NCI-H345 treated with DMSO at 0.1 percent for 48 hours (cell line): ENCODE measurements around the gene C5orf58.

ENCODE experiments used
- DNase-seq: peaks from one replicate; lab custom pipeline; 2025; ENCODE audit not compliant: unreplicated experiment; lab: John Stamatoyannopoulos, UW

The C5orf58 gene, protein sequence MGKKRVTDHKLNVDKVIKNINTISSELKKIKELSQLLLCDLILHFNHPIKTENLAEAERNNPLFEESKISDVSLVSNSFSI

DNA sequence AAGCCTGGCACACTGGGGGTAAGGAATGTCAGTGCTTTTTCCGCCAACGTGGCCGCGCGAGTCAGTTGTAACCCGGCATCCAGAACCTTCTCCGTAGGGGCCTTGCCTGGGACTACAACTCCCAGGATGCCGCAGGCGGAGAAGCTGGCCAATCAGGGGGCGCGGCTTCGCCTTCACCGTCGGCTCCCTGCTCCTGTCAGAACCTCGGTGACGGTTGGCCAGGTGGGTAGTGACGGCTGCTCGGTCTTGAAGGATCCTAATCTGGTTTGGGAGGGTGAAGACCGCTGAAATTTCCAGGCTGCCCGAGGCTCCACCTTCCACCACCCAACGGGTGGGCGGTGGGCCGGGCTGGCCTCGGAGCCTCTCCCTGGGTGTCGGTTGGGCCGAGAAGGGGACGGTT lies at the start of gene C5orf58:
Gene C5orf58, plus strand, starts transcription at position 200 of the 400 bp plus-strand sequence. CDS start 1,992 bp downstream, outside the sequence.
- no peak for DNase-seq

DNA sequence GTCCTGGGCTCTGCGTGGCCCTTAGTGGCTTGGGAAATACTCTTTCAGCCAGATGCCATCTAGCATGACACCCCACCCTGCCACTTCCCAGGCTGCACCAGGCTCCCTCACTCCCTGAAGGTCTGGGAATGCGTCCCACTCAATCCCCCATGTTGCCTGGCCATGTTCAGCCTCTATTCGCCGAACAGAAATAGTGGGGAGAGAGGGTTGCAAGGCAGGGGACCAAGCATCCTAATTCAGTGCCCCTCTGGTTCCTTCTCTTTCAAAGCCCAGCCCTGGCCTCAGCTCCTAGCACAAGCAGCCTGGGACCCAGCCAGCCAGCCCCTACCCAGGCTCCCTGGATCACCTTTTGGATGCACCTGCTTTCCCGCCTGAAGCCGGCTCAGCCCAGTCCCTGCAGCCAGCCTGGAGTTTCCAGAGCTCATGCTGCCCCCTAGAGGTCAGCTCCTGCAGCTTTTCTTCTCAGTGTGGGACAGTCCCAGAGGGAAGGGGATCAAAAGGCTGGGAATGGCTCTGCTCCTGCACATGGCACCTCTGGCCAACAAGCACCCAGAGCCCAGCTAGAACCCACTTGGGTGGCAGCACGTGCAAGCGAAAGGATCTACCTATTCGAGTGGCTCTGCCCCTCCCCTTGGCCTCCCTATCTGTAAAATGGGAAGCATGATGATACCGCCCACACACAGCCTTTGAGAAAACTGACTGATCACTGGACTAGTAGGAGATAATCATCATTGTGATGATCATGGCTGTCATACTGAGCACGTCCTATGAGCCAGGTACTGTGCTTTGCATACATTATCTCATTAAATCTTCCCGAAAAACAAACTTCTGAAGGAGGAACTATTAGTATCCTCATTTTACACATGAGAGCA lies 48.7 kb upstream of the C5orf58 start:
- peak; percentile 38 for DNase-seq

DNA sequence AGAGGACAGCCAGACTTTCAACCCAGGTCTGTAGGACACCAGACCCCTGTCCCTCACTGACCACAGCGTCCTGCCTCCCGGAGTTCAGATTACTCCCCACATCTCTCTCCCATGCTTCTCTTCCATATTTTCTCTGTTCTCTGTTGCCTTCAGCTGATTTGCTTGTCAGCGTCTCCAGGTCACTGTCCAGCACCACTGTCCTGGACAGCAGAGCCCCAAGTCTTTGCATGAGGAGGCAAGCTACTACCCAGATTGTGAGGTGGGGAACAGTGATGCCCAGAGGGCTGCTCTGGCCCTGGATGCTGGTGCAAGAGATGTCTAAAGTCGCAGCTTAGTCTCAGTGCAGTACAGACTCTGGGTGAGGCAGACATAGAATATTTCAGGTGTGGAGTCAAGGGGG lies 48.0 kb upstream of the C5orf58 start:
- DNase-seq, result no peak

DNA sequence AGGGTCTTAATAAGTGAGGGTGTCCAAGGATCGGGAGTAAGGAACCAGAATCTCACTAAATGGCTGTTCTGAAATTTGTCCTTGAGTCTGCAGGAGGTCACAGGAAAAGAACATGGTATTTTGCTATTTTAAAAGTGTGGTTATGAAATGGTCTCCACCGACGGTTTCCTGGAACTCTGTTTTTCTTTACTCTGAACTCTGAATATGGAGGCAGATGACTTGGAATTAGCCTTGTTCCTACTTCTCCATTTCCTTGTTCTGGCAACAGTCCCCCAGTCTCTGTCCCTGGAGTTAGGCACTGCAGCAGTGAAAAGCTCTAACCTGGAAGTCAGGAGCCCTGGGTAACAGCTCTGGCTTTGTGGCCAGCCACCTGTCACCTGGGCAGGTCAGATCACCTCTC lies 46.6 kb upstream of the C5orf58 start:
- DNase-seq, result no peak

DNA sequence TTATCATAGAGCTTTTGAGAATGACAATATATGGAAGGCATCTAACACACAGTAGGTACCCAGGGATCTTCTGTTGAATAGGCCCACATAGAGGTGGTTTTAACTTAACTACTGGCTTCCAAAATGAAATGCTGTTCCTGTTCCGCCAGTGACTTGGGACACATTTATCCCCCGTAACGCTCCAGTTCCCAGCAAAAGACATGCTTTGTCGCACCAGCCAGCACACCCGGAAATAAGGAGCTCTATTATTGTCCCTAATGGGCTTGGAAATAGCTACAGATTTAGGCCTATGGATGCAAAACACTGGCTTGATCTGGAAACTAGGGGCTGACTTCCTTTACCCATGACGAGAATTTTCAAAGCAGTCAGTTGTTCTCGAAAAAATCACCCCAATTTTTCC lies 45.9 kb upstream of the C5orf58 start:
- no peak for DNase-seq

DNA sequence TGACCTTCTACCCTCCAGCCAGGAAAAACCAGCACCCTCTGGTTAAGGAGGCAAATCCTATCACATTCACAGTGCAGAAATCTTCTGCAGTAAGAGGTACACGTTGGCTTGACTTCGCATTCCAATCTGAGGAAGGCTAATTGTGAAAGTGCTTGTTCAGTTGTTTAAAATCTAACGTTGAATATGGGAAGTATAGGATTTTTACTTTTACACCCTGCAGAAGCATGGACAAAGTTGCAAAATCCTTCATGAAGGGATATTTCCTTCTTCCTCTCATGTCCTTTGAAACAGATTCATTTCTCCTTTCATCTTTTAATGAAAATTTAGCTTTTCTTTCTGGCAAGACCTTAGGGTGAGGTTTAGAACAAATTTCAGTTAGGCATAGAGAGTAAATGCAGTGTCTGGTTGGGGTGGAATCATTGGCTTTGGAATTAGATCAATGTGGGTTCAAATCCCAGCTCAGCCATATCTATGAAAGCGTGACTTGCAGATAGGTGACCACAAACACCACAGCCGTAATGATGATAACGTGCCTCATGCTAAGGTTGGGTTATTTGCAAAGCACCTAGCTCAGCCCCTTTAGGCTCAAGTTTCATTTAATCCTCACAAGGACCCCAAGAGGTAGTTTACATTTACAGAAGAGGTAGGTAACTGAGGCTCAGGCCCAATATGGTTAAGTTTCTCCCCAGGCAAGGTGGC lies 42.2 kb upstream of the C5orf58 start:
- DNase-seq, result no peak

DNA sequence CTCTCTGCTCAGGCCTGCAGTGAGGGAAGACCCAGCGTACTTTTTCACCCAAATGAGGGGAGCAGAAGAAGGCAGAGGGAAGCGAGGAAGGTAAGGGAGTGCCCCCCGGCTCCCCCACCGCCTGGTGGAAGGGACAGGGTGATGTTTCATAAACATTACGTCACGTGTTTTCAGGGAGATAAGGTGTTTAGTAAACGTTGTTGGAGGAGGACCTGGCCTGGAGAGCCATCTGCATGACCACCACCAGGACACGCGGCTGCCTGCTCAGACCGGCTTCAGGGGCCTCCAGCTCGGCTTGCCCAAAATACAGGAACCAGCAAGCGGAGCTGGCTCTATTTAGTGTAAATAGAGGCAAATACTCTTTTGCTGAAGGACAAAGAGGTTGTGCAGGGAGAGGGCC lies 40.0 kb upstream of the C5orf58 start:
- no peak for DNase-seq

DNA sequence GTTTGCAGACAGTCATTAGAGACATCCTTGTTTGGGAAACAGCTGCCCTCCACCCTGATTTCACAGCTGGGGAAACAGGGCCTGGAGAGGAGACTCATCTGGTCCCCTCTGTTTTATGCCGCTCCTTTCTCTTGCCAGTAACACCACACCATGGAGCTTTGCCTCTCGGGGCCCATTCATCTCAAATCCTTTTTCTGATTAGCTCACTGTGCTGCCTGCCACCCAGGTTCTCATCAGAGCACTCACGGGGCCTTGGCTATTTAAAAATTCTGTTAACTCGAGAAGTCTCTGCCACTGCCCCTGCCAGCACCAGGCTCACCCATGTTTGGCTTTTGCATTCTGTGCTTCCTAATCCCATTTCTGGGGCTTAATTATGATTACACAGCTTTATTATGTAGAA lies 36.8 kb upstream of the C5orf58 start:
- DNase-seq, result peak; percentile 73

DNA sequence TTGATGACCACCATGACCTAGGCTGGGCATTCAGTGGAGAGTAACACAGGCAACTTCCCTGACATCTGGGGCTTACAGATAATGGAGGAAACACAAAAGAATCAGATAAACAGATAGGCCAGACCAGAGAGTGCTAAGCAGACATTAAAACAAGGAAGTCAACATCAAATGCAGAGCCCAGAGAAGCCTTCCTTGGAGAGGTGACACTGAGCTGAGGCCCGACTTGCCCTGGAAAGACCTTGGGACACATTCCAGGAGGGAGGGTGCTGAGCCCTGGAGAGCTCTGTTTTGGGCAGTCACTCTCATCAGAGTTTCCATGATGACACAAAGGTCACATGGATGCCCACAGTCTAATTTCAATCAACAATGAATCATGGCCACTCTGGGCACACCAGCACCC lies 31.9 kb upstream of the C5orf58 start:
- no peak for DNase-seq

DNA sequence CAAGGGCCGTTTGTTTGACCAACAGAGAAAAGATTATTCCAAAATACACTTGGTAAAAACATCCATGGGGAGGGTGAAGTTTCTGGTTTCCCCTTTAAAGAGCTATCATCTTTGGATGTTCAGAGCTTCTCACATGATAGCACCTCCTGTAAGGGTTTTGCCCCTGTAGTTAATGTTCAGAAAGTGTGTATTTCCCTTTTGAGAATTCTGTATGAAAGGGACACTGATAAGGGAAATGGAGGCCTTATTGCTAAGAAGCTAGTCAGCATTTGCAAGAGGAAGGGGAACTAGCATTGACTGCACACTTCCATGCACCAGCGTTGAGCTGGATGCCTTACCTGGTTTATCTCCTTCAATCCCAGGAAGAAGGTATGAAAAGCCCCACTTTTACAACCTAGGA lies 31.5 kb upstream of the C5orf58 start:
- no peak for DNase-seq

DNA sequence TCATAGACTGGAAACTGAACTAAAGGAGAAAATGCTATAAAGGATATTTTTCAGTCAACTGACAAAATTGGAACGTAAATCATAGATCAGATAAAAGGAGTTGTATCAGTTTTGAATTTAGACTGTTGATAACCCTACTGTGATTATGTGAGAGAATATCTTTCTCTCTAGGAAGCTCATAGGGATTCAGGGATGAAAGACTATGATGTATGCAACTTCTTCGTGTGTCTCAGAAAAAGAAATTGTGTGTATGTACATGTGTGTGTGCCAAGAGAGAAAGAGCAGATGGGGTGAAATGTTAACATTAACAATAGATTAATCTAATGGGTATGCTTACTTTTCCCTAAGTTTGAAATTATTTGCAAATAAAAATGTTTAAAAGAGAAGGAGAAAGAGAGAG lies 30.7 kb upstream of the C5orf58 start:
- no peak for DNase-seq

DNA sequence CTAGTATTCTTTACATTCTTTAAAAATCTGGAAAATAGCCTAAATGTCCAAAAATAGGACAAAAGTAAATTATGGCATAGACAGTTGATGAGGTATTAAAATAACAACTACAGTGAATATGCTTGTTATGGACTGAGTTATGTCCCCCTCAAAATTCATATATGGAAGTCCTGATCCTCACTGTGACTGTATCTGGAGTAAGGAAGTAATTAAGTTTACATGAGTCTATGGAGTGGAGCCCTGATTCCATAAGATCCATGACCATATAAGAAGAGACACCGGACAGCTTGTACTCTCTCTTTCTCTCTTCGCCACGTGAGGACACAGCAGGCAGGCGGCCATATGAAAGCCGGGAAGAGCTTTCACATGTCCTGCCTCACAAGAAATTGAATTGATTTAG lies 28.6 kb upstream of the C5orf58 start:
- DNase-seq, result no peak

DNA sequence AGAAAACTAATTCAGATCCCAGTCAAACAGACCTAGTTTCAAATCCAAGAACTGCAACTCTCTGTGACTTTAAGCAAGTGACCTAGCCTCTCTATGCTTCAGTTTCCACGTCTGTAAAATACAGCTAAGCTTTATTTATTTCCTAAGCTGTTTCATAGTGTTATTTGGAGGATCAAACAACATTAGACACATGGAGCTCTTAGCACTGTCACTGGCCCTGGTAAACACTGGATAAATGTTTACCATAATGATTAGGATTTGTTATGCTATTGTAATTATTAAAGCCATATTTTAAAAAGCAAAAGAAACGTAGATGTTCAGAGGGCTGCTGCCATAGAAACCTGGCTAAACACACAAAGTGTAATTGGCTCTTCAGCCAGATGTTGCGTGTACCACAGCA lies 26.6 kb upstream of the C5orf58 start:
- no peak for DNase-seq

DNA sequence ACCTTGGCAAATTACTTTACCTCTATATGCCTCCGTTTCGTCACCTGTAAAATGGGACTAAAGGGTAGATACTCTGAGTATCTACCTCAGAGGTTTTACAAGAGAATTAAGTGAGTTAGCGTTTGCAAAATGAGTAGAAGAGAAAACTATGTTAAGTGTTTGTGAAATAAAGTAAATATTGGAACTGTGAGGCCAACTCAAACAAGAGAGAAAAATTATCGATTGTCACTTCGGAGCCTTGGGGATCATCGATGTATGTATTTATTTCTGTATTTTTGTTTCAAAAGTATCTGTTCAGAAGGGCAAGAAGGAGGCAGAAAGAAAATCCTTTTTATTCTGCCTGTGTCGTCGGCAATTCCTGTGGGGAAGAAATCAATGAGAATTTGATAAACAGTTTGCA lies 25.8 kb upstream of the C5orf58 start:
- DNase-seq, result no peak

DNA sequence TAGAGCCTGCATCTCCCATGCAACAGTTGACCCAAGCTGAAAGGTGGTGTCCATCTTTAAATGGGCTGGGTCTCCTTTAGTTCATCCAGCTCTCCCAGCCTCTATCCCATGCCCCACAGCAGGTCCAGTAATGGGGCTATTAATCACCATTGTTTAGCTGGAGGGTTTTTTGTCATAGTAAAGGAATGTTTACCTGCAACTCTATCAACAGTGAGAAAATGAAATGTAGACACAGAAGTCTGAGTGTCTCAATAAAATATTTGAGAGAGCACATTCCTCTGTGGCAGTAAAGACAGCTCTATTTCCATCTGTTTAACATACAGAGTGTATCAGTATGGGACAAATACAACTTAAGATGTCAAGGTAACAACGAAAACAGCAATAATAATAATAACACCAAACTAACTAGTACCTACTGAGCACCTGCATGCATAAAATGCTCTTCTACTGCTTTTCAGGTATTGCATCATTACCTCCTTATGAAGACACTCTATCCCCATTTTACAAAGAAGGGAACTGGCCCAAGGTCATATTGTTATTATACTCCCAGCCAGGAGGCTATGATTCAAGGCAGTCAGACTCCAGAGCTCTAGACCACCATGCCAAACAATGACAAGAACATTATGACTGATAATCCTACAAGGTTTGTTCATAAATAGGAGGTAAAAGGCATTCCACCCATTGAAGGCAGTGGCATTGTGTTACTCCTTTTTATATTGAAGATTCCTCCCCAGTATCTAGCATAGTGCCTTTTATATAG lies 21.0 kb upstream of the C5orf58 start:
- no peak for DNase-seq

DNA sequence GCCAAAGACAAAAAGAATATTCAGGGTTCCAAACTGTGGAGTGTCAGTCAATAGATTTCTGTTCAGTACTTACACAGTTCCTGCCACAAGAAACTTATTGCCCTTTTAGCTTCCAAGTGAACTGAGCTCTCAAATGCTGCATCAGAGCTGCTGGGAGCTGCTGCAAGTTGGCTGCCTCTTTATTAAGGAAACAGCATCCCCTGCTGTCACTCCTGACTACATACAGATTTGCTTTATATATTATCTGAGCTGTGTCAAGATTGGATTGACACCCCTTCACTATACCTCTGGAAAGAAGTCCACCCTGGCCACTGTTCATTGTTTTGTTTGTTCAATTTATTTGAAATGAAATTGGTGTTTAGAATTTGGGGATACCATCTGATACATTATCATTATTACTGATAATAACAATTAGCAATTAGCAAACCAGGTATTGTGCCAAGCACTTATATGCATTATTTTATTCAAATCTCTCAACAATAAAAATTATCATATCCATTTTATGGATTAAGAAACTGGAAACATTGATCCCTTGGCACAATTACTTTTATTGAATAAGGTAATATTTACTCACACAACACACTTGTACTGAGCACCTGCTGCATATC lies 16.4 kb upstream of the C5orf58 start:
- DNase-seq, result peak; percentile 75

DNA sequence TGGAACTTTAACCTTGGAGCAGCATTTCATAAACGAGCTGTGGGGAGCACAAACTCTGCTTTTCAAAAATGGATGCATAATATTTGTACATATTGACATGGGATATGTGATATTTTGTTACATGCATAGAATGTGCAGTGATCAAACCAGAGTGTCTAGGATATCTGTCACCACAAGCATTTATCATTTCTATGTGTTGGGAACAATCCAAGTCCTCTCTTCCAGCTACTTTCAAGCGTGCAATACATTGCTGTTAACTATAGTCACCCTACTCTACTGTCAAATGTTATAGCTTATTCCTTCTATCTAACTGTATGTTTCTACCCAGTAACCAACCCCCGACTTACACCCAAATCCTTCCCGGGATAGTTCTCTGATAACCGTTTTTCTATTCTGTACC lies 15.0 kb upstream of the C5orf58 start:
- DNase-seq, result no peak

DNA sequence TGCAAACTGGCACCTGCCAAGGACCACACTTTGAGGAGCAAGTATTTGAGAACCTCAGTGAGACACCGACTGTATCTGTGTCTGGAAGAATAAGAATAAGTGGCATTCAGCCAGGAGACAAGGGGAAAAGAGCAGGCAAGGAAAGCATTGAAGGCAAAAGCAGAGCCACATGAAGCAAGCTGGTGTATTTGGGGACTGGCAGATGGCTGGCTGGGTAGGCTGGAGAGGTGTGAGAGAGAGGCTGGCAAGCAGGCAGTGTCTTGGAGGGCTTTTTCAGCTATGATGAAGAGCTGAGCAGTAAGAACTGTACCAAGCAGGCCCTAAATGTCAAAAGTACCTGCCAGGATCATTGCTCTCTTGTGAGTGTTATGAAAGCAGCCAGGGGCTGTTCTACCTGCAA lies 14.1 kb upstream of the C5orf58 start:
- DNase-seq, result no peak

DNA sequence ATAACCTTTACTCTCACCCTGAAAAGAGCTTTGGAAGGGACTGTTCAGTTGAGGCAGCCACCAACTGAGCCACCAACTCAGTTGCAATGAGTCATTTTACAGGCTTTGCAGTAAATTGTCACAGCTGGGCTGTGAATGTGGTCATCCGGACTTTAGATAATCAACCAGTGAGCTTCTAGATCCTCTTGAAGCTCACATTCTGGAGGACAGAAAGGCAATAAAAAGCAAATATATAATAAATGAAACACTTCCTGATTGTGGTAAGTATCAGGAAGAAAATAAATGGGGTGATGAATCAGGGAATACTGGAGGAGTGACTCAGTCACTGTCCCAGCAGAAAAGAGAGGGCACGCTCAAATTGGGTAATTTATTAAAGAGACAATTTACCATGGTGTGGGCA lies 13.2 kb upstream of the C5orf58 start:
- no peak for DNase-seq

DNA sequence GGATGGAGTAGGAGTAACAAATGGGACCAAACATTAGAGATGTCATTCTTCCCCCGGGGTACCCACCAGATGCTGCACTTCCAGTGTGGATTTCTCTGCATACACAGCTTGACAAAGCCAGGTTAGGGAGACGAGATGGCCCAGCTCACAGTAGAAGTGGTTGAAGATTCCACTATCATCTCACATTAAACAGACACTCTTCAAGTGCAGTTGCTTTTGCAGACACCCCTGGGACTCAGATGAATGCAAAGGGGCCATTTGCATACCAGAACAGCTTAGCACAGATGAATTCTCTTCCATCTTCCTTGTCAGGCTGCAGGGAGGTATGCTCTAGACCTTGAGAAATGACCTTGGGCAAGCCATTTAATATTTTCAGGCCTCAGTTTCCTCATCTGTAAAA lies 12.6 kb upstream of the C5orf58 start:
- DNase-seq, result no peak

DNA sequence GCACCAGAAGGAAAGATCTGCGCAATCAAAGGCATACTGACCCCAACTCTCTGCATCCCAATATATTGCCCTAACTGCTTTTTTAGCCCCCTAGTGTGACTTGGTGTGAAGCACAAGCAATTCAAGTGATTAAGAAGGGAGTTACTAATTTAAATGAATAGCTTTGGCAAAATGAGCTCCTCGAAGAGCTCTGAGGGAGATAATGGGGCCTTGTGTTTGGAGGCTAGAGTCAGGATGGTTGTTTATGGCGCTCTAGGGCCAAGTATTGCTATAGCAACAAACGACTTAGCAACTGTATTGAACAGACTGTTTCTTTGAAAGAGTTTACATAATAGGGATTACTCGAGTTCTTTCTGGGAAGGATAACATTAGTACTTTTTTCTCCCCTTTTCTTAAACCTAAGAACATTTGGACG lies 11.5 kb upstream of the C5orf58 start:
- DNase-seq, result no peak
